T-helper 2 cell treated with Interferon-gamma antibody and Interleukin-4, amounts not matched to agents 5 μg/mL and 100 μg/mL, for 36 hours (primary cell): ENCODE measurements around the gene IRF6.

Experiments
- DNase-seq: peaks from one replicate; pipeline ENCODE4 v3.0.0; 2021; ENCODE audit warnings: low spot score
- H3K27ac Mint-ChIP-seq: one replicate; pipeline ENCODE4 v1.8.0; 2021; ENCODE audit warnings: mild to moderate bottlenecking, mixed read lengths
- H3K27me3 Mint-ChIP-seq: one replicate; pipeline ENCODE4 v1.8.0; 2021; ENCODE audit warnings: low read depth, mixed read lengths
- H3K36me3 Mint-ChIP-seq: one replicate; pipeline ENCODE4 v1.8.0; 2021; ENCODE audit warnings: low read depth, mixed read lengths
- H3K4me1 Mint-ChIP-seq: one replicate; pipeline ENCODE4 v1.8.0; 2021; ENCODE audit warnings: low read depth, mixed read lengths
- H3K4me3 Mint-ChIP-seq: one replicate; pipeline ENCODE4 v1.8.0; 2022; ENCODE audit warnings: mild to moderate bottlenecking, moderate library complexity, mixed read lengths
- H3K9me3 Mint-ChIP-seq: one replicate; pipeline ENCODE4 v1.8.0; 2021; ENCODE audit warnings: mixed read lengths

The IRF6 gene

DNA sequence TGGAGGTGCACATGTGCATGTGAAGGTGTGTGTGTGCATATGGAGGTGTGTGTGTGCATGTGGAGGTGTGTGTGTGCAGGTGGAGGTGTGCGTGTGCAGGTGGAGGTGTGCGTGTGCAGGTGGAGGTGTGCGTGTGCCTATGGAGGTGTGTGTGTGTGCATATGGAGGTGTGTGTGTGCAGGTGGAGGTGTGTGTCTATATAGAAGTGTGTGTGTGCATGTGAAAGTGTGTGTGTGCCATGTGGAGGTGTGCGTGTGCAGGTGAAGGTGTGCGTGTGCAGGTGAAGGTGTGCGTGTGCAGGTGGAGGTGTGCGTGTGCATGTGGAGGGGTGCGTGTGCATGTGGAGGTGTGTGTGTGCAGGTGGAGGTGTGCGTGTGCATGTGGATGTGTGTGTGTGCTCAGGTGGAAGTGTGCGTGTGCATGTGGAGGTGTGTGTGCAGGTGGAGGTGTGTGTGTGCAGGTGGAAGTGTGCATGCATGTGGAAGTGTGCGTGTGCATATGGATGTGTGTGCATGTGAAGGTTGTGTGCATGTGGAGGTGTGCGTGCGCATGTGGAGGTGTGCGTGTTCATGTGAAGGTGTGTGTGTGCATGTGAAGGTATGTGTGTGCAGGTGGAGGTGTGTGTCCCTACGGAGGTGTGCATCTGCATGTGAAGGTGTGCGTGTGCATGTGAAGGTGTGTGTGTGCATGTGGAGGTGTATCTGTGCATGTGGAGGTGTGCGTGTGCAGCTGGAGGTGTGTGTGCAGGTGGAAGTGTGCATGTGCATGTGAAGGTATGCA is 35.1 kb downstream of the IRF6 start:
- peaks cover 45% of the 10 kb centered on the region for H3K4me1 Mint-ChIP-seq
- H3K4me3 Mint-ChIP-seq, result no peak overlapping the region
- H3K27me3 Mint-ChIP-seq, result no peaks in the 10 kb centered on the region
- peaks cover 30% of the 10 kb centered on the region for H3K36me3 Mint-ChIP-seq
- no peak overlapping the region for H3K27ac Mint-ChIP-seq
- H3K9me3 Mint-ChIP-seq, result no peaks in the 10 kb centered on the region
- no peak for DNase-seq

DNA sequence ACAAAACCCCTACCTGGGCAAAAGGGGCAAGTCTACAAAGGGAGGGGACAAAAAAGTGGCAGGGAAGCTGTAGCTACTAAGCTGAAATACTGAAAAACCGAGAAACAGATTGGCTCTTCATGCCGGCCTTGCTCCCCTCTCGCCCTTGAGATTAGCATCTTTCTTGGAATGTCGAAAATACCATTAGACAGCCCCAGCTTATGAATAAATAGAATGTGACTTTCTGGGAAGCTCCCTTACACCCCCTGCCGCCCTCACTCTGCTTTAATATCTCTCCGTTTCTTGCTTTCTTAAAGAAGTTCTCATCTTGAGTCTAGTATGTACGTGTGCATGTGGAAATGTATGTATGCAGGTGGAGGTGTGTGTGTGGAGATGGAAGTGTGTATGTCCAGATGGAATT is 36.0 kb downstream of the IRF6 start:
- peaks cover 45% of the 10 kb centered on the region for H3K4me1 Mint-ChIP-seq
- no peak for DNase-seq
- peaks cover 31% of the 10 kb centered on the region for H3K36me3 Mint-ChIP-seq
- no peaks in the 10 kb centered on the region for H3K9me3 Mint-ChIP-seq
- H3K27me3 Mint-ChIP-seq, result no peaks in the 10 kb centered on the region
- H3K27ac Mint-ChIP-seq, result no peak overlapping the region
- H3K4me3 Mint-ChIP-seq, result no peak overlapping the region

DNA sequence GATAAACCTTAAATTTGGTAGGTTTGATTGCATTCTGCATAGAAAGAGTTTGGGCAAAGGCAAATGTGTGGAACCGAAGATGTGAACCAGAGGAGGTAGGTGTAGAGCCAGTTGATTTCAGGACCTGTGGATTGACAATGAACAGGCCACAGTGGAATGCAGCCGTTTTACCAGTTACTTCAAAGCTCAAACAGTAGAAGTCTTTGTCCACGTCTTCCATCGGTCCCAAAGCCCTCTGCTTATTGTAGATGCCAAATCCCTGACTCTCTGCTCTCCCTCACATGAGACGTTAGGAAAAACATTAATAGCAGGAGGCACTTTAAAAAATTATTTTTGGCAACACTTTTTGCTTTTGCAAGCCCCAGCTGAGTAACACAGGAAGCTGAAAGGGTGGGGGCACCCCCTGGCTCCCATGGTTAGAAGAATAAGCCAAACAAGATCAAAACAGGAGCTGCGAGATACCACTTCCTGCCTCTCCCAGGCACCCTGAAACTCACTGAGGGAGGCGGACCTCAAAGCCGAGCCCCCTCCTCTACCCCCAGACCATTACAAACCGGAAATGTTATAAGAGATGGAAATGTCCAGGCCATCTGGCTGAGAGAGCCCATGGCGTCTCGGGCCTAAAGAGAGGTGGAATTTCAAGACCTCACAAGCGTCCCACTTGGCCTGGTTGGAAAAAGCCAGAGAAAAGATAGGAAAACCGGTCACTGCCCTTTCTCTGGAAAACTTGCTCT is 36.6 kb downstream of the IRF6 start:
- no peak overlapping the region for H3K4me3 Mint-ChIP-seq
- DNase-seq, result peak; percentile 84
- no peaks in the 10 kb centered on the region for H3K9me3 Mint-ChIP-seq
- H3K36me3 Mint-ChIP-seq, result peaks cover 28% of the 10 kb centered on the region
- peaks cover 42% of the 10 kb centered on the region for H3K4me1 Mint-ChIP-seq
- H3K27me3 Mint-ChIP-seq, result no peaks in the 10 kb centered on the region
- H3K27ac Mint-ChIP-seq, result no peak overlapping the region

DNA sequence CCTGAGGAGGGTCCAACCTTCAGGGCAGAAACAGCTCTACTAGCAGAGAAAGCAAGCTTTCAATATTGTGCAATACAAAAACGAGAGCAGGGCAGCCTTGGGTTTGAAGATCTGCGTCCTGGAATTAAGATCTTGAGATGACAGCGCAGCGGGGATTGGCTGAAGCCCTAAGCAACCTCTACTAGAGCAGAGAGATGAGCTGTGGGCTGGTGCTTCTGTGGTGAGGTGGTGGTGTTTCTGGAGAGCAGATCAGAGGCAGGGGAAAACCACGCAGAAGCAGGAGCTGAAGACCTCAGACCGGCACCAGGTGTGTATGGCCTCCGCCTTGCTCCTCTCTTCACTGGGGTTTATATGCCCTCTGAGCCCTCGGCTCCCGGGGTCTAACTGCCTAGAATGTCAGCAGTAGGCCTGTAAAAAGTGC is 37.6 kb downstream of the IRF6 start:
- H3K4me3 Mint-ChIP-seq, result no peak overlapping the region
- H3K36me3 Mint-ChIP-seq, result peaks cover 34% of the 10 kb centered on the region
- no peak overlapping the region for H3K27ac Mint-ChIP-seq
- H3K27me3 Mint-ChIP-seq, result no peaks in the 10 kb centered on the region
- H3K4me1 Mint-ChIP-seq, result peaks cover 42% of the 10 kb centered on the region
- no peaks in the 10 kb centered on the region for H3K9me3 Mint-ChIP-seq
- DNase-seq, result peak; percentile 90

DNA sequence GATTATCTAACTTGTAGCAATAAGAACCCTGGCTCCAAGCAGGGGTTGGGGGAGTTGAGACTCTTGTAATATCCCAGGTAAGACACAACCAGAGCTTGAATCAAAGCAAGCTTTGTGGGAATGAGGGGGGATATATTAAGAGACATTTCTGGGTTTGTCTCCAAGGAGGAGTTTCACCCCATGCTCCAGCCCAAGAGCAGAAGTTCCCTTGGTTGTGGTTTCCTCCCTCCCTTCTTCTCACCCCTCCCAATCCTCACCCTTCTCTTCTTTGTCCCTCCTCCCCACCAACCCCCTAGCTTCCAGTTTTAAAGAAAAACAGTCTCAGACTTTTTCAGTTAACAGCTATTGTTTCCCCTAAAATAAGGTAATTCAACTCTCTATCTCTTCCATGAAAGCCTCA is 38.2 kb downstream of the IRF6 start:
- DNase-seq, result no peak
- Mint-ChIP-seq H3K36me3 (peaks cover 41% of the 10 kb centered on the region), H3K4me1 (peaks cover 42% of the 10 kb centered on the region), H3K4me3 (no peak overlapping the region), H3K9me3 (no peaks in the 10 kb centered on the region), H3K27ac (no peak overlapping the region), H3K27me3 (no peaks in the 10 kb centered on the region)

DNA sequence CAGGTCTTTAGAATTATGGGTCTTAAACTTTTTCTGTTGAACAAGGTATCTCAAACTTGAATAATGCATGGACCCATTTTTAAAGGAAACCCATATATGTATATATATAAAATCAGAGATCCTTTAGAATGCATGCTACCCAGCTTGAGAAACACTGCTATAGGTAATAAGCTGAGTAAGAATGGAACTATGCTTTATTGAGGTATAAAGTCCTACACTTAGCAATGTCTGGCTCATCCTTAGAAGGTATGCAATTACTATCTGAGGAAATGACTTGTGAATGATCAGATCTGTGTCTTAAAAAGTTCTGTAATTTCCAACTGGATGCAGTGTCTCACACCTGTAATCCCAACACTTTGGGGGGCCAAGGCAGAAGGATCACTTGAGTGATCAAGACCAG is 38.8 kb downstream of the IRF6 start:
- peak overlapping the region; percentile 85 for H3K27ac Mint-ChIP-seq
- H3K4me1 Mint-ChIP-seq, result peaks cover 48% of the 10 kb centered on the region
- no peaks in the 10 kb centered on the region for H3K27me3 Mint-ChIP-seq
- no peak for DNase-seq
- no peak overlapping the region for H3K4me3 Mint-ChIP-seq
- H3K9me3 Mint-ChIP-seq, result no peaks in the 10 kb centered on the region
- H3K36me3 Mint-ChIP-seq, result peaks cover 47% of the 10 kb centered on the region

DNA sequence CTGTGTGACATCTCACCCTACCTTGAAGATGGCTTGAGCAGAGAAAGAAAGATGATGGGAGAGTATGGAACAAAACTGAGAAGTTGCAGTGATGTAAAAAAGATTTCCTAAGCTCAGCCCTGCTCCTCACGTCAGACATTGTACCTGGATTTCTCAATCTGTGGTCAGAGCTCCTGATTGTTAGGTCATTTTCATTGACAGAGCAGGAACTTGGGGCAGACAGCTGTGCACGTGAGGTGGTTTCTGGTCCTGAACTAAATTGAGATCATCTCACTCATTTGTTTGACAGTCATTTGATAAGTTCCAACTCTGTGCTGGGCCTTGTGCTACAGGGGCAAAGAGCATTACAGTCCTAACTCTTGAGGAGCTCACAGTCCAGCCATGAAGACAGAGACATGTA is 39.9 kb downstream of the IRF6 start:
- no peaks in the 10 kb centered on the region for H3K9me3 Mint-ChIP-seq
- peaks cover 57% of the 10 kb centered on the region for H3K36me3 Mint-ChIP-seq
- DNase-seq, result no peak
- H3K27me3 Mint-ChIP-seq, result no peaks in the 10 kb centered on the region
- peak overlapping the region; percentile 85 for H3K27ac Mint-ChIP-seq
- H3K4me1 Mint-ChIP-seq, result peaks cover 58% of the 10 kb centered on the region
- no peak overlapping the region for H3K4me3 Mint-ChIP-seq

DNA sequence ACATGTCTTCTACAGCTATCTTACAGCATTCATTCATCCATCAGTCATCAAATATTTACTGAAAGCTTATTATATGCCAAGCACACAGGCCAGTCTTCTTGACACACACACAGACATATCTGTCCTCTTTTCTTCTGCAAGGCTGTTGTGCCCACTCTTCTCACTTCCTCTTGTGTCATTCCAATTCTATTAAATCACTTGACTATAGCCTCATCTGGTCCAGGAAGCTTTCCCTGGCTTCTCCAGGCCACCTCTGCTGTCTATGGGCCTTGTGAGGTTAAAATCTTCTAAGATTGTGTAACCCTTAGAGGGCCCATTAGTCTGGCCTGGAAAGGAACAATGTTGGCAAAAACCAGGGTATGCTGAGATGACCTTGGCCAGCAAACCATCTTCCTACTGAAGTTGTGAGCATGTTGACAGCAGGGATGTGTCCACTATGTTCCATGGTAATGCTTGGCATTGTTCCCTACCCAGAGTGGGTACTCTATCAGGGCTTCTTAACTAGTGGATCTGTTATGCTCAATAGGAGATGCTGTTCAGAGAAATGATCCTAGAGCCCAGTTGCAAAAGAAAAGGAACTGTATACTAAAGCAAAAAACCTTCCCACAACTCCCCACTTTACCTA is 44.8 kb downstream of the IRF6 start:
- peaks cover 93% of the 10 kb centered on the region for H3K36me3 Mint-ChIP-seq
- H3K27ac Mint-ChIP-seq, result peak overlapping the region; percentile 76
- peaks cover 63% of the 10 kb centered on the region for H3K4me1 Mint-ChIP-seq

DNA sequence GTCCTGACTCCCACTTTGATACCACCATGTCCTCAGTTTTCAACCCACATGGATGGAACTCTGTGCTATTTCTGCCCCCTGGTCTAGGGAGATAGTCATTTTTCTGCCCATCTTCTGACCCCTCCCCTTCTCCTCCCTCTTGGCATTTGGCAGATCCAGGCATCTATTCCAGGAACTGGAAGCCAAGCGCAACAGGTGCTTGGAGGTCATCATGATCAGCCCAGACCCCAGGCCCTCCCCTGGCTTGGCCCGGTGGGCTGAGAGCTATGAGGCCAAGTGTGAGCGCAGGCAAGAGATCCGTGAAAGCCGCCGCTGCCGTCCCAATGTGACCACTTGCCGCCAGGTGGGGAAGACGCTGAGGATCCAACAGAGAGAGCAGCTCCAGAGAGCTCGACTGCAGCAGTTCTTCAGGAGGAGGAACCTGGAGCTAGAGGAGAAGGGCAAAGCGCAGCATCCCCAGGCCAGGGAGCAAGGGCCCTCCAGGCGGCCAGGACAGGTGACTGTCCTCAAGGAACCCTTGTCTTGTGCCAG is 46.0 kb downstream of the IRF6 start:
- peak overlapping the region; percentile 98 for H3K4me3 Mint-ChIP-seq
- H3K27me3 Mint-ChIP-seq, result no peaks in the 10 kb centered on the region
- H3K36me3 Mint-ChIP-seq, result peaks cover 90% of the 10 kb centered on the region
- no peaks in the 10 kb centered on the region for H3K9me3 Mint-ChIP-seq
- H3K27ac Mint-ChIP-seq, result peak overlapping the region; percentile 45
- peaks cover 64% of the 10 kb centered on the region for H3K4me1 Mint-ChIP-seq
- no peak for DNase-seq

More for the DNA sequence above, 44.8 kb downstream of the IRF6 start:
- H3K4me3 Mint-ChIP-seq, result peak overlapping the region; percentile 98
- H3K27me3 Mint-ChIP-seq, result no peaks in the 10 kb centered on the region
- DNase-seq, result no peak
- no peaks in the 10 kb centered on the region for H3K9me3 Mint-ChIP-seq

DNA sequence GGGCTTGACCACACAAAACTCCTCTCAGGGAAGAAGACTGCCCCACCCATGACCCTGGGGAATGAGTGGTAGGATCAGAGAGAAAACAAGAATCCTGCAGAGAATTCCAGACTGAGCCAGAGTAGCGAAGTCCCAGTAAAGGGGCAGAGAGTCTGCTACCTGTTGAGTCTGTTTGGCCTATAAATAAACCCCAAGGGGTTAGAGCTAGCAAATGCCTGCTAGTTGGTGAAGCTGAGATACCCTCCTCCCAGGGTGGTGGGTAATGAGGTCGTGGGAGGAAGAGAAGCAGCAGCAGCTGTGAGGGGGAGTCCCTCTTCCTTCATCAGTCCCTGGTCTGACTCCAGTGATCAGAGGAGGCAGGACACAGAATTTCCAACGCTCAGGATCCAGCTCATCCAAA is 47.5 kb downstream of the IRF6 start:
- no peaks in the 10 kb centered on the region for H3K27me3 Mint-ChIP-seq
- H3K9me3 Mint-ChIP-seq, result no peaks in the 10 kb centered on the region
- H3K4me1 Mint-ChIP-seq, result peaks cover 66% of the 10 kb centered on the region
- peak overlapping the region; percentile 79 for H3K27ac Mint-ChIP-seq
- peak overlapping the region; percentile 98 for H3K4me3 Mint-ChIP-seq
- no peak for DNase-seq
- peaks cover 78% of the 10 kb centered on the region for H3K36me3 Mint-ChIP-seq

DNA sequence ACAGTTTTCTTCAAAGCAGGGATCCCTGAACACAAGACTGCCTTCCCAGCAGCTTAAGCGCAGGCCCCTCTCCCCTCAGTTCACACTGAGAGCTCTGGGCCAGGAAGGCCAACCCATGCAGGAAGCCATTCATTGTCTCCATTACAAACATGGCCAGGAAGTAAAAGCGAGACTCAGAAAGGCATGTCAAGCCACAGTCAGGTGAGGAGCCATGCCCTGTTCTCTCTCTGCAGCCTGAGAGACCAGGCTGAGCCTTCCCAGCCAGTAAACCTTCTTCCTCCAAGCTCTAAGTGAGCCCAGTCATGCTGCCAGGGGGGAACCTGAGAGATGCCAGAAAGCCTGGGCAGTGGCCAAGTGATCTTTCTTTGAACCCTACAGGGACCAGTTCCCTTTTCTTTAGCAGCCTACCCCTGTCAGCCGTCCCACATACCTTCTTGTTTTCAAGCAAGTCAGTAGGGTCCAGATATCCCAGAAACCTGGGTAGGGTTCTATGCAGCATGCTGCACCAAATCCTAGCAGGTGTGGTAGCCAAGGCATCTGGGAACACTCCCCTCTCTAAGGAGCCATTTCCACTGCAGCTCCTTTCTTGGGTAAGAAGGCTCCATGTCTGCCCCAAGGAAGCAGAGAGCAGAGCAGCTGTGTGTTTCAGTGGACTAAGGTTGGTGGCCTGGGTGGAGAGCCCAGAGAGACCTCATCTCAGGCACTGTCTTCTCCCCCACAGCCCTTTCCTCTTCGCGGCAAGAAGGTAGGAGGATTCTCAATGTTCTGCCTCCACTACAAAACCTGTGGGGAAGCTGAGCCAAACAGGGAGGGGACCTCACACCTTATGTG is 49.1 kb downstream of the IRF6 start:
- Mint-ChIP-seq H3K27me3 (no peaks in the 10 kb centered on the region), H3K27ac (peak overlapping the region; percentile 97), H3K4me3 (peak overlapping the region; percentile 98), H3K4me1 (peaks cover 65% of the 10 kb centered on the region), H3K36me3 (peaks cover 63% of the 10 kb centered on the region), H3K9me3 (no peaks in the 10 kb centered on the region)
- DNase-seq, result peak; percentile 49

DNA sequence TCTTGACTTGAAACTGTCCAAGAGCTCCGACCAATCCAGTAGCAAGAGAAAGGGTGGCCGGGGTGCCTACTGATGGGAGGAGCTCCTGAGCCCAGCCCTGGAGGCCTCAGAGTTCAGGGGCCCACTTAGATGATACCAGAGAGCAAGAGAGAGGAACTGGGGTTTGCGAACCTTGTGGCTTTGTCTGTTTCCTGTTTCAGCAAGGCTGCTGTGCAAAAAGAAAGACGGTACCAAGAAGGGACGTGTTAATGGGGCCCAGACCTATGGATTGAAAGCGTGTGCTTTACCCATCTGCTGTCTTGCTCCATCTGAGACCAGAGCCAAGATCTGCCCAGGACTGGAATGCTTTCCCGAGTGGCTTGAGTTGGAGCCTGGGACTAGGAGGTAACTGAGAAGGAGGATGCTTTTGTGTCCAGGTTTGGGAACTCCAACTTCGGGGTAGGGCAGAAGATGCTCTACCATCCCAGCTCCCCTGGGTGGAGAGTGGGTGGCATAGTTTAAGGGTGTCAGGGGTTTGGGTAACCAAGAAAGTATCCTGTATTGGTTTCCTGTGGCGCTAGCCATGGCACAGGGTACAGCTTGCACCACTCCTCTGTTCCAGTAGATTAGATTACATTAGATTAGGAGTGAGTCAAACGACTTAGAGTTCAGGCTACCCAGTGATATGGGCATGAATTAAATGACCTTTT is 49.9 kb downstream of the IRF6 start, which contains the start of gene TRAF3IP3:
Gene TRAF3IP3 (plus strand): TSS at position 128 of the 689 bp plus-strand sequence. CDS start 3,987 bp downstream, outside the sequence.
- no peaks in the 10 kb centered on the region for H3K9me3 Mint-ChIP-seq
- peaks cover 55% of the 10 kb centered on the region for H3K36me3 Mint-ChIP-seq
- peaks cover 66% of the 10 kb centered on the region for H3K4me1 Mint-ChIP-seq
- H3K27me3 Mint-ChIP-seq, result no peaks in the 10 kb centered on the region
- peak; percentile 85 for DNase-seq
- peak within 1 kb of the TSS; percentile 97 for H3K27ac Mint-ChIP-seq
- peak within 1 kb of the TSS; percentile 98 for H3K4me3 Mint-ChIP-seq

DNA sequence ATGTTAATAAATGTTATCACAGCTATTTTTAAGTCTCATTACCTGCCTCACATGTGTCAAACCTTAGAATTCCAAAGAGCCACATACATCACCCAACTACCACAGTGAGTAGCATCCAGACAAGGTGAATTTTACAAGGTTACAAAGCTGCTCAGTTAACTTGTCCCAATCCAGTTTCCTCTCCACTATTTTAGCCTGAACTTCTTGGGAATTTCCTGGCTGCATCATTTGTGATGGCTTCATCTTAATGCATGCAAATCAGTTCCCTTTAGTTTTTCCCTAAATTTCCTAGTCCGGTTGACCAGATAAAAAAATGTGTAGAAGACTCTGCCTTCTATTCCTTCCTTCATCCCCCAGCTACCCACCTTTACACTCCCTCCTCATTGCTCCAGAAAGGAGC is 50.7 kb downstream of the IRF6 start:
- H3K36me3 Mint-ChIP-seq, result peaks cover 48% of the 10 kb centered on the region

More for the DNA sequence above, 50.7 kb downstream of the IRF6 start:
- Mint-ChIP-seq H3K27me3 (no peaks in the 10 kb centered on the region), H3K4me1 (peaks cover 69% of the 10 kb centered on the region), H3K9me3 (no peaks in the 10 kb centered on the region), H3K4me3 (peak overlapping the region; percentile 98), H3K27ac (peak overlapping the region; percentile 97)
- no peak for DNase-seq
